ENCODE data around the gene ZNF787. TPM values are rescaled to one million over a fixed set of nuclear protein-coding genes. Genes with fewer than 3 reads are reported as not detected.

The ZNF787 gene
- total and polyA plus RNA-seq, 2 of the 13 experiments (the other 11 are each of a cell fraction or from before 2014, with no cell fraction given), result 15.1 to 42.8 TPM

DNA sequence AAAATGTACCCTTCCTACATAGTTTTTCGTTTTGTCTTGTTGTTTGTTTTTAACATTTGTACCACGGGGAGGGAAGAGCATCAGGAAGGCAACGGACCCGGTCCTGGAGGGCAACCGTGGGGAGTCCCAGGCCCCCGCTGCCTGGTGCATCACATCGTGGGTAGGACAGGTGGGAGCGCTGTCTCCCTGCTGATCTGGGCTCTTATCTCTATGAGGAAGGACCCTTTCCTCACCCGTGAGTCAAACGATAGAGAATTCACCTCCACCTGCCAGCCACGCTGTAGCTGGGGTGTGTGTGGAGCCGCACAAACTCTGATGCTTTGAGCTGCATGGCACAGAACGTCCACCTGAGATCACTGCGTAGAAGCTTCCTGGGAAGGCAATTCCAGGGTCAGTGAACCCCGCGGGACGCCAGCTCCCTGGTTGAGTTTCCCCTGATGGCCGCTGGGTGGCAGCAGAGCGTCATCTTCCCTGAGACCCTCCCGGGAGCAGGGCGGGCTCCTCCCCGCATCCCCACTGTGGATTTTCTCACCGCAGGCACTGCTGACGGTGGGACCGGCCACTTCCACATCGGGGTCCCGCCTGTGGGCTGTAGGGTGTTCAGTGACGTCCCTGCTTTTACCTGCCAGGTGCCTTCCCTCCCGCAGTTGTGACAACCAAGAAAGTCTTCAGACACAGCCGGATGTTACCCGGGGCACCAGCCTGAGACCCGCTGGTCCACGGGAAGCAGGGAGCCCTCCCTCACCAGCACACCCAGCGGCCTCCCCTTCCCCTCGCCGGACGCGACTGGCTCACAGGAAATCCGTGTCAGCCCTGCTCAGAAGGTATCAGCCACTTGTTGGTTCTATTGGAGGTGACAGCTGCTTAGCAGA lies 54.7 kb downstream of the ZNF787 start (continued):
- TF ChIP-seq, protein P1, sequence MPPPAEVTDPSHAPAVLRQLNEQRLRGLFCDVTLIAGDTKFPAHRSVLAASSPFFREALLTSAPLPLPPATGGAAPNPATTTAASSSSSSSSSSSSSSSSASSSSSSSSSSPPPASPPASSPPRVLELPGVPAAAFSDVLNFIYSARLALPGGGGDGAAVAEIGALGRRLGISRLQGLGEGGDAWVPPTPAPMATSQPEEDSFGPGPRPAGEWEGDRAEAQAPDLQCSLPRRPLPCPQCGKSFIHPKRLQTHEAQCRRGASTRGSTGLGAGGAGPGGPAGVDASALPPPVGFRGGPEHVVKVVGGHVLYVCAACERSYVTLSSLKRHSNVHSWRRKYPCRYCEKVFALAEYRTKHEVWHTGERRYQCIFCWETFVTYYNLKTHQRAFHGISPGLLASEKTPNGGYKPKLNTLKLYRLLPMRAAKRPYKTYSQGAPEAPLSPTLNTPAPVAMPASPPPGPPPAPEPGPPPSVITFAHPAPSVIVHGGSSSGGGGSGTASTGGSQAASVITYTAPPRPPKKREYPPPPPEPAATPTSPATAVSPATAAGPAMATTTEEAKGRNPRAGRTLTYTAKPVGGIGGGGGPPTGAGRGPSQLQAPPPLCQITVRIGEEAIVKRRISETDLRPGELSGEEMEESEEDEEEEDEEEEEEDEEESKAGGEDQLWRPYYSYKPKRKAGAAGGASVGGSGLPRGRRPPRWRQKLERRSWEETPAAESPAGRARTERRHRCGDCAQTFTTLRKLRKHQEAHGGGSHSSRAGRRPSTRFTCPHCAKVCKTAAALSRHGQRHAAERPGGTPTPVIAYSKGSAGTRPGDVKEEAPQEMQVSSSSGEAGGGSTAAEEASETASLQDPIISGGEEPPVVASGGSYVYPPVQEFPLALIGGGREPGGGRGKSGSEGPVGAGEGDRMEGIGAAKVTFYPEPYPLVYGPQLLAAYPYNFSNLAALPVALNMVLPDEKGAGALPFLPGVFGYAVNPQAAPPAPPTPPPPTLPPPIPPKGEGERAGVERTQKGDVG (CRISPR knock-in tag; IDR thresholded peaks at IDR 0.05; ENCODE audit: borderline replicate concordance), result no peak
- TF ChIP-seq ZNF232 (CRISPR knock-in tag; IDR thresholded peaks at IDR 0.05; ENCODE audit: borderline replicate concordance) (no peak), NRL (CRISPR knock-in tag; IDR thresholded peaks at IDR 0.05; ENCODE audit: borderline replicate concordance) (peak; percentile 38; the same call in 1 of the 2 replicates), CBX5 (CRISPR knock-in tag; IDR thresholded peaks at IDR 0.05; ENCODE audit: borderline replicate concordance) (peak; percentile 44; the same call in 1 of the 2 replicates), MEF2D (CRISPR knock-in tag; IDR thresholded peaks at IDR 0.05) (no peak), ZNF569 (CRISPR knock-in tag; IDR thresholded peaks at IDR 0.05; ENCODE audit: borderline replicate concordance) (no peak)

DNA sequence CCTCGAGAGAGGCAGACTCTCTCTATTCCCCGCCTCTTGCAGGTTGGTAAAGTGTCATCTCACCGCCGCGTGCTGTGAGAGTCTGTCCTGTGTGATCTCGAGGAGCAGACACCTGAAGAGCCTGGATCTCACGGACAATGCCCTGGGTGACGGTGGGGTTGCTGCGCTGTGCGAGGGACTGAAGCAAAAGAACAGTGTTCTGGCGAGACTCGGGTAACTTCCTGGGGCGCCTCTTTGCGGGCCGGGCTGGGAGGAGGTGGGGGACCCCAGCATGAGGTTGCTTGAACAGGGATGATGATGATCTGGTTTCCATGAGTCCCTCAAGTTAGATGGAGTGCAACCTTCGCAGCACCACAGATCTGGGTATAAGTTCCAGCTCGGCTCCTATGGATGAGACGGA lies 67.5 kb downstream of the ZNF787 start:
- in situ Hi-C loops (cut with HindIII; ENCODE audit: extremely low pct_ligation_motif_present, low pct_unique_long_range_greater_than_20kb), result no loop called here
- peaks cover 2 to 10% of the 10 kb centered on the region in 2 experiments; a peak in 3 of 5 replicates for H3K27me3 ChIP-seq (ENCODE audit: control insufficient read depth in 1 of 2, insufficient read depth in 2 of 2, low read length in 2 of 2)
- no peak overlapping the region for H3K4me2 ChIP-seq (ENCODE audit: low read depth, low read length)
- H3K36me3 ChIP-seq (replicated peaks in 1 of 2; ENCODE audit: control insufficient read depth in 1 of 2, insufficient read depth in 2 of 2, low read length in 2 of 2), result no peaks in the 10 kb centered on the region
- no peak overlapping the region for H2AFZ ChIP-seq (ENCODE audit: low read length)
- ChIA-PET POLR2A (no interaction called here), CTCF (ENCODE audit: low intra/inter-chr PET ratio, low total read pairs) (no interaction called here)
- no peak for FAIRE-seq
- no peak overlapping the region for H3K27ac ChIP-seq (ENCODE audit: extremely low read length, insufficient read depth, low read length)
- BruUV-seq (replicated peaks), result no TSS peak
- WGBS (ENCODE audit: low lambda C conversion rate), result 54% methylated on average over 17 of the region's 18 CpGs
- intact Hi-C loops (cut with micrococcal nuclease; ENCODE audit: unreplicated experiment), result no loop called here
- no peaks in the 10 kb centered on the region for H3K79me2 ChIP-seq (ENCODE audit: insufficient read depth, low read length)
- no peak overlapping the region for H3K4me3 ChIP-seq (replicated peaks in 1 of 3; ENCODE audit: insufficient read depth in 1 of 3, low read depth in 2 of 3, low read length in 3 of 3)
- ATAC-seq, result no peak
- H3K9me3 ChIP-seq (ENCODE audit: low read length), result no peaks in the 10 kb centered on the region
- no peaks in the 10 kb centered on the region for H4K20me1 ChIP-seq (ENCODE audit: insufficient read depth, low read length)
- H3K9ac ChIP-seq (ENCODE audit: insufficient read depth, low read depth, low read length), result no peak overlapping the region
- no peak for DNase-seq (ENCODE audit: low spot score)
- peaks cover 7% of the 10 kb centered on the region for H3K4me1 ChIP-seq (ENCODE audit: insufficient read depth, low read length)
- TF ChIP-seq ZNF678 (CRISPR knock-in tag; IDR thresholded peaks at IDR 0.05) (no peak), RAD51 (IDR thresholded peaks at IDR 0.05; ENCODE audit: borderline replicate concordance) (no peak)
- TF ChIP-seq, protein P2, sequence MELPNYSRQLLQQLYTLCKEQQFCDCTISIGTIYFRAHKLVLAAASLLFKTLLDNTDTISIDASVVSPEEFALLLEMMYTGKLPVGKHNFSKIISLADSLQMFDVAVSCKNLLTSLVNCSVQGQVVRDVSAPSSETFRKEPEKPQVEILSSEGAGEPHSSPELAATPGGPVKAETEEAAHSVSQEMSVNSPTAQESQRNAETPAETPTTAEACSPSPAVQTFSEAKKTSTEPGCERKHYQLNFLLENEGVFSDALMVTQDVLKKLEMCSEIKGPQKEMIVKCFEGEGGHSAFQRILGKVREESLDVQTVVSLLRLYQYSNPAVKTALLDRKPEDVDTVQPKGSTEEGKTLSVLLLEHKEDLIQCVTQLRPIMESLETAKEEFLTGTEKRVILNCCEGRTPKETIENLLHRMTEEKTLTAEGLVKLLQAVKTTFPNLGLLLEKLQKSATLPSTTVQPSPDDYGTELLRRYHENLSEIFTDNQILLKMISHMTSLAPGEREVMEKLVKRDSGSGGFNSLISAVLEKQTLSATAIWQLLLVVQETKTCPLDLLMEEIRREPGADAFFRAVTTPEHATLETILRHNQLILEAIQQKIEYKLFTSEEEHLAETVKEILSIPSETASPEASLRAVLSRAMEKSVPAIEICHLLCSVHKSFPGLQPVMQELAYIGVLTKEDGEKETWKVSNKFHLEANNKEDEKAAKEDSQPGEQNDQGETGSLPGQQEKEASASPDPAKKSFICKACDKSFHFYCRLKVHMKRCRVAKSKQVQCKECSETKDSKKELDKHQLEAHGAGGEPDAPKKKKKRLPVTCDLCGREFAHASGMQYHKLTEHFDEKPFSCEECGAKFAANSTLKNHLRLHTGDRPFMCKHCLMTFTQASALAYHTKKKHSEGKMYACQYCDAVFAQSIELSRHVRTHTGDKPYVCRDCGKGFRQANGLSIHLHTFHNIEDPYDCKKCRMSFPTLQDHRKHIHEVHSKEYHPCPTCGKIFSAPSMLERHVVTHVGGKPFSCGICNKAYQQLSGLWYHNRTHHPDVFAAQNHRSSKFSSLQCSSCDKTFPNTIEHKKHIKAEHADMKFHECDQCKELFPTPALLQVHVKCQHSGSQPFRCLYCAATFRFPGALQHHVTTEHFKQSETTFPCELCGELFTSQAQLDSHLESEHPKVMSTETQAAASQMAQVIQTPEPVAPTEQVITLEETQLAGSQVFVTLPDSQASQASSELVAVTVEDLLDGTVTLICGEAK (IDR thresholded peaks at IDR 0.05), result no peak
- TF ChIP-seq, protein P2 (CRISPR knock-in tag; IDR thresholded peaks at IDR 0.05), result no peak

All from HepG2 (cell line).